HG03196 (cell line): Measurements from ENCODE around the gene SUPT6H.
"Not testable (repeated sequence)": the region's sequence is repeated elsewhere in the genome, so short reads cannot be mapped to it uniquely, and the experiment has no call there.

Source experiments
- ATAC-seq: cut with Tn5 transposase; IDR thresholded peaks from one replicate; pipeline ENCODE4 v1.9.1; 2021; ENCODE audit not compliant: unreplicated experiment

The SUPT6H gene

GRCh38 chr17:28717578-28718332 is 55.8 kb downstream of the SUPT6H start, which contains the start of gene RAB34:
Gene RAB34 (minus strand): TSS chr17:28717868. CDS start chr17:28717266, 602 bp downstream.
- ATAC-seq: no peak

- no peak for ATAC-seq
Measured at GRCh38 chr17:28718333-28719020, 56.5 kb downstream of the SUPT6H start.

- peak; percentile 2 for ATAC-seq
Measured at GRCh38 chr17:28719021-28719433, 57.0 kb downstream of the SUPT6H start.

- ATAC-seq: no peak
Measured at GRCh38 chr17:28720247-28720996, 58.4 kb downstream of the SUPT6H start.

GRCh38 chr17:28720997-28721329 is 59.0 kb downstream of the SUPT6H start:
- ATAC-seq: not testable (repeated sequence)

- ATAC-seq: no peak
Measured at GRCh38 chr17:28722417-28723158, 60.6 kb downstream of the SUPT6H start.

GRCh38 chr17:28723159-28723835 is 61.3 kb downstream of the SUPT6H start:
- no peak for ATAC-seq

- not testable (repeated sequence) for ATAC-seq
Measured at GRCh38 chr17:28723836-28724499, 62.0 kb downstream of the SUPT6H start.

GRCh38 chr17:28724500-28725165 is 62.6 kb downstream of the SUPT6H start:
- no peak for ATAC-seq

GRCh38 chr17:28725166-28725659 is 63.2 kb downstream of the SUPT6H start:
- no peak for ATAC-seq

GRCh38 chr17:28725660-28726225 is 63.7 kb downstream of the SUPT6H start:
- no peak for ATAC-seq

- no peak for ATAC-seq
Measured at GRCh38 chr17:28726226-28726626, 64.2 kb downstream of the SUPT6H start, which contains the start of gene TLCD1. Gene TLCD1 (minus strand): TSS chr17:28726233. CDS start chr17:28726097, 136 bp downstream.

GRCh38 chr17:28726627-28727491 is 64.9 kb downstream of the SUPT6H start:
- ATAC-seq: peak; percentile 36

- peak; percentile 30 for ATAC-seq
Measured at GRCh38 chr17:28728364-28729200, 66.6 kb downstream of the SUPT6H start, which contains the start of gene NEK8. Gene NEK8 (plus strand): TSS chr17:28728788. CDS start chr17:28728814, 26 bp downstream.

- no peak for ATAC-seq
Measured at GRCh38 chr17:28729950-28730330, 67.9 kb downstream of the SUPT6H start.

GRCh38 chr17:28733346-28733745 is 71.3 kb downstream of the SUPT6H start:
- no peak for ATAC-seq
